Activated T-helper 2 cell treated with anti-CD3 and anti-CD28 coated beads, Interferon-gamma antibody, Interleukin-2, Interleukin-4, amounts not matched to agents 10 μg/mL and 5 μg/mL and 100 μg/mL, durations not matched to agents 14 hours and 24 hours and 36 hours (primary cell): ENCODE results near the gene YJEFN3. TPM values are rescaled to one million over a fixed set of nuclear protein-coding genes. Genes with fewer than 3 reads are reported as not detected.

Source experiments
- DNase-seq: peaks from one replicate; pipeline ENCODE4 v3.0.0; 2021; ENCODE audit warnings: low spot score
- H3K27ac Mint-ChIP-seq: one replicate; pipeline ENCODE4 v1.8.0; 2021; ENCODE audit warnings: mixed read lengths
- H3K27me3 Mint-ChIP-seq: one replicate; pipeline ENCODE4 v1.8.0; 2021; ENCODE audit warnings: low read depth, mixed read lengths
- H3K36me3 Mint-ChIP-seq: one replicate; pipeline ENCODE4 v1.8.0; 2021; ENCODE audit warnings: low read depth, mixed read lengths
- H3K4me1 Mint-ChIP-seq: one replicate; pipeline ENCODE4 v1.8.0; 2021; ENCODE audit warnings: low read depth, mixed read lengths
- H3K4me3 Mint-ChIP-seq: one replicate; pipeline ENCODE4 v1.8.0; 2021; ENCODE audit warnings: low read depth, mild to moderate bottlenecking, moderate library complexity, mixed read lengths
- H3K9me3 Mint-ChIP-seq: one replicate; pipeline ENCODE4 v1.8.0; 2021; ENCODE audit warnings: mixed read lengths
- intact Hi-C: fragments of 100-400 bp; cut with micrococcal nuclease; formaldehyde crosslinking; loops from one replicate; pipeline ENCODE4 v1.15.1; 2023
- total RNA-seq: library from RNA; stranded (reverse); gene quantifications from 2 replicates; pipeline ENCODE4 v1.2.3, GENCODE V29; 2022

Gene YJEFN3
- total RNA-seq, 1 donor from 2014 or later, result 9.0 TPM

DNA sequence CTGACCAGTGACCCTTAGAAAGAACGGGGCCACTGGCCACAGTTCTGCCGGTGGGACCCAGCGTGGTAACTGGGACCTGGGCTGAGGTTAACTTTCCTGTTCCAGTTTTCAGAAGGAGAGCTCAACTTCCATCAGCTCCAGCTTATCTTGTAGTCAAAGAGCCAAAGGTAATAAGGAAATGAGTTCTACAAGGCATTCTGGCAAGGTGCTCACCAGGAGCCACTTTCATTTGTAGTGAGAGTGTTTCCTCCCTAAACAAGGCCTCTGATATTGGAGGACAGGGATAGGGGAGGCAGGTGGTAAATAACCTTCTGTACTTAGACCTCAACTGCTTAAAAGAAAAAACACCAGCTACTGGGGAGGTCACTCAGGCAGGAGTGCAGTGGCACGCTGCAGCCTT lies 51.7 kb downstream of the YJEFN3 start:
- H3K4me1 Mint-ChIP-seq, result peaks cover 6% of the 10 kb centered on the region
- H3K36me3 Mint-ChIP-seq, result peaks cover 15% of the 10 kb centered on the region
- peak overlapping the region; percentile 33 for H3K27ac Mint-ChIP-seq

DNA sequence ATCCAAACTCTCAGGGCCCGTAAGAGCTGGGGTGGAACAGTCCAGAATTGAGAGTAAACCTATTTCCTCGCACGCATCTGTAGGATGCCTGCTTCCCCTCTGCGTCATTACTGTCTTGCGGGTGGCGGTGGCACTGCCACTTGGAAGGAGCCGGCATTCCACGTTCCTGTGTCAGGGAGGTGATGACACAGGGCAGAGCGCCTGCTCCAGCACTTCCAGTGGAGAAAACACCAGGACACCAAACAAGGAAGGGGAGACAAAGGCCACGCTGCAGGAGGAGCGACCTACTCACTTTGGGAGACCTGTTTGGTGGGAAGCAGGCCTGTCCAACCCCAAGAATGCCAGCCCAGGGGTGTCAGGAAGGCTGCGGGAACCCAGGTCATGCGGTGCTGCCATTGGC lies 52.7 kb downstream of the YJEFN3 start:
- Mint-ChIP-seq H3K4me1 (peaks cover 12% of the 10 kb centered on the region), H3K4me3 (no peak overlapping the region), H3K36me3 (peaks cover 19% of the 10 kb centered on the region), H3K27ac (no peak overlapping the region), H3K9me3 (no peaks in the 10 kb centered on the region), H3K27me3 (no peaks in the 10 kb centered on the region)
- DNase-seq, result no peak
- intact Hi-C loops, result no loop called here

More for the DNA sequence above, 51.7 kb downstream of the YJEFN3 start:
- no peak for DNase-seq
- H3K27me3 Mint-ChIP-seq, result no peaks in the 10 kb centered on the region
- no peak overlapping the region for H3K4me3 Mint-ChIP-seq
- H3K9me3 Mint-ChIP-seq, result no peaks in the 10 kb centered on the region
- intact Hi-C loops, result no loop called here

DNA sequence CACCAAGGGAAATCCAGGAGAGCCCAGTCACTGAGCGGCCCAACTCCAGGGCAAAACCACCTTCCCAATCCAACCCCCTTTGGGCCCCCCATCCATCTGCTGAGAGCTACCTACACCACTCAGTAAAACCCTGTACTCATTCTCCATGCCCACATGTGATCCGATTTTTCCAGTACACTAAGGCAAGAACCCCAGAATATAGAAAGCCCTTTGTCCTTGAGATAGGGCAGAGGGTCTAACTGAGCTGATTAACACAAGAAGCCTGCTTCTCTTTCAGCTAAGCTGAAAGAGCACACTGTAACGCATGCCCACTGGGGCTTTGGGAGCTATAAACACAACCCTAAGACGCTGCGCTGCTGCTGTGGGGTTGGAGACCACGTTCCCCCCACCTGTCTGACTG lies 53.8 kb downstream of the YJEFN3 start:
- Mint-ChIP-seq H3K27me3 (no peaks in the 10 kb centered on the region), H3K4me3 (no peak overlapping the region), H3K36me3 (peaks cover 19% of the 10 kb centered on the region), H3K27ac (no peak overlapping the region), H3K9me3 (no peaks in the 10 kb centered on the region), H3K4me1 (peaks cover 12% of the 10 kb centered on the region)
- intact Hi-C loops, result no loop called here
- DNase-seq, result no peak

DNA sequence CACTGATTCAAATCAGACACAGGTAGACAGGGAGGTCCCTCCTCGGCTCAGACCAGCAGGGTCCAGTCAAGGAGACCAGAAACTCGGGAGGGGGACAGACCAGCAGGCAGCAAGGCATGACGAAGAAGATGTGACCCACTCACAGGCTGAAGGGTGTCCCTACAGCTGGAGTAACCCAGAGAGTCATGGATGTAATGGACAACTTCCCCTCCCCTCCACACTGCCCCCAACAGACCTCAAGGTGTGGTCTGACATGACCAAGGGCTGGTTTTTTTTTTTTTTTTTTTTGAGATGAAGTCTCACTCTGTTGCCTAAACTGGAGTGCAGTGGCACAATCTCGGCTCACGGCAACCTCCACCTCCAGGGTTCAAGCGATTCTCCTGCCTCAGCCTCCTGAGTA lies 55.6 kb downstream of the YJEFN3 start:
- H3K27me3 Mint-ChIP-seq, result no peaks in the 10 kb centered on the region
- H3K27ac Mint-ChIP-seq, result no peak overlapping the region
- H3K4me3 Mint-ChIP-seq, result no peak overlapping the region
- H3K9me3 Mint-ChIP-seq, result no peaks in the 10 kb centered on the region
- H3K36me3 Mint-ChIP-seq, result peaks cover 29% of the 10 kb centered on the region
- peaks cover 26% of the 10 kb centered on the region for H3K4me1 Mint-ChIP-seq
- DNase-seq, result no peak
- intact Hi-C loops, result no loop called here

Other genes with a start within 250 kb of the YJEFN3 start
- 67.6 and 73.4 TPM in 2 replicates for gene SUGP1, start 208.4 kb upstream of the YJEFN3 start, total RNA-seq
- gene MAU2, start 208.1 kb upstream of the YJEFN3 start, total RNA-seq, result 55.3 and 60.3 TPM in 2 replicates
- 125 and 128 TPM in 2 replicates for gene GATAD2A, start 123.2 kb upstream of the YJEFN3 start, total RNA-seq
- 2.6 and 2.9 TPM in 2 replicates for gene TSSK6, start 13.4 kb upstream of the YJEFN3 start, total RNA-seq
- 381 and 393 TPM in 2 replicates for gene NDUFA13, start 12.7 kb upstream of the YJEFN3 start, total RNA-seq
- 0.14 and 0.21 TPM in 2 replicates for gene CILP2, start 9.4 kb downstream of the YJEFN3 start, total RNA-seq
- gene PBX4, start 89.8 kb downstream of the YJEFN3 start, total RNA-seq, result 23.4 and 24.8 TPM in 2 replicates
- gene LPAR2, start 99.3 kb downstream of the YJEFN3 start, total RNA-seq, result 28.9 and 29.8 TPM in 2 replicates
- 66.0 and 67.5 TPM in 2 replicates for gene GMIP, start 114.7 kb downstream of the YJEFN3 start, total RNA-seq
- gene ATP13A1, start 134.8 kb downstream of the YJEFN3 start, total RNA-seq, result 71.6 and 74.8 TPM in 2 replicates
- 31.8 and 32.1 TPM in 2 replicates for gene ZNF101, start 139.9 kb downstream of the YJEFN3 start, total RNA-seq
- gene ZNF14, start 204.2 kb downstream of the YJEFN3 start, total RNA-seq, result 4.2 and 4.6 TPM in 2 replicates